Tibial artery (tissue), 4 donors: Measurements from ENCODE around the gene B3GNT4.

Experiments used
- DNase-seq, 2 donors: peaks; one replicate each; pipeline ENCODE4 v3.0.0-alpha.2; 2019
- H3K27ac ChIP-seq, 2 donors: fragments of 200-600 bp; sonication (generic) in 1 of 2; 1 replicate in 1 of 2; 2 replicates in 1 of 2; pipeline ENCODE4 v1.5.1; 2018 to 2019; ENCODE audit warnings: mild to moderate bottlenecking in 1 of 2
- H3K27me3 ChIP-seq, 2 donors: fragments of 200-600 bp; sonication (generic) in 1 of 2; one replicate each; pipeline versions ENCODE4 v1.5.1 to v1.6.0; 2016 to 2019
- H3K36me3 ChIP-seq, 3 donors: fragments of 200-600 bp; sonication (generic) in 2 of 3; one replicate each; pipeline ENCODE4 v1.5.1; 2016 to 2019; ENCODE audit warnings: mild to moderate bottlenecking in 2 of 3
- H3K4me1 ChIP-seq, 4 donors: fragments of 200-600 bp; sonication (generic) in 2 of 4; 1 replicate in 3 of 4; 2 replicates in 1 of 4; pipeline ENCODE4 v1.5.1; 2016 to 2019
- H3K4me3 ChIP-seq, 2 donors: fragments of 200-600 bp; sonication (generic) in 1 of 2; 1 replicate in 1 of 2; 2 replicates in 1 of 2; pipeline ENCODE4 v1.5.1; 2018 to 2019; ENCODE audit warnings: mild to moderate bottlenecking in 2 of 2
- H3K9me3 ChIP-seq, 3 donors: fragments of 200-600 bp; sonication (generic) in 1 of 3; one replicate each; pipeline ENCODE4 v1.5.1; 2016 to 2019
- intact Hi-C: fragments of 100-400 bp; cut with DNase I; formaldehyde crosslinking; loops from one replicate; pipeline ENCODE4 v1.15.0; 2023; ENCODE audit warnings: low total_unique reads
- TF ChIP-seq, protein P1 (sequence below), 2 experiments: fragments of 200-600 bp in 1 of 2; fragments of 450-650 bp in 1 of 2; IDR thresholded peaks; one replicate each; pipeline ENCODE4 v1.5.1; 2017 to 2019; ENCODE audit warnings: antibody characterized with exemption in 2 of 2, mild to moderate bottlenecking in 1 of 2, moderate library complexity in 1 of 2

The B3GNT4 gene

DNA sequence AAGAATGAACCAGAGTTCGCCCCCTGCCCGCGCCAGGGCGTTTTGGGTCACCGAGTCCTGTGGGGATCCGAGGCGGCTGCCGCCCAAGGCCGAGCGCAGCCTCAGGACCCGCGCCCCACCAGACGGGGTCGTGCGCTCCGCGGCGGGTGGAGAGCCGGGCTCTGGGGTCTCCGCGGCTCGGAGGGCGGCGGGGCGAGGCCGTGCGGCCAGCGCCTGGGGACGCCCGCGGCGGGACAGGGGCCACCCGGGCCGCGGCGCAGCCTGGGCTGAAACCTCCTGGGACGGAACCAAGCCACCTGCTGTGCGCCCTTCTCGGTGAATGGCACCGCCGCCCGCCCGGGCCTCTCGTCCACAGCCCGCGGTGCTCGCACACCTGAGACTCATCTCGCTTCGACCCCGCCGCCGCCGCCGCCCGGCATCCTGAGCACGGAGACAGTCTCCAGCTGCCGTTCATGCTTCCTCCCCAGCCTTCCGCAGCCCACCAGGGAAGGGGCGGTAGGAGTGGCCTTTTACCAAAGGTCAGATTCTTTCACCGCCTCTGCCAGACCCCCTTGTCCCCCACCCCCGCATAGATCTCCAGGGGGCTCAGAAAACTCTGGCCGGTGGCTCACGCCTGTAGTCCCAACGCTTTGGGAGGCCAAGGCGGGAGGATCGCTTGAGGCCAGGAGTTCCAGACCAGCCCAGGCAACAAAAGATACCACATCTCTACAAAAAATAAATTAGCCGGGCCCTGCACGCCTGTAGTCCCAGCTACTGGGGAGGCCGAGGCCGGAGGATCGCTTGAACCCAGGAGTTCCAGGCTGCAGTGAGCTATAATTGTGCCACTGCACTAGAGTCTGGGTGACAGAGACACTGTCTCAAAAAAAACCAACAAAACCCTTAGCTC lies 901 bp downstream of the B3GNT4 start:
- TF ChIP-seq, protein P1, sequence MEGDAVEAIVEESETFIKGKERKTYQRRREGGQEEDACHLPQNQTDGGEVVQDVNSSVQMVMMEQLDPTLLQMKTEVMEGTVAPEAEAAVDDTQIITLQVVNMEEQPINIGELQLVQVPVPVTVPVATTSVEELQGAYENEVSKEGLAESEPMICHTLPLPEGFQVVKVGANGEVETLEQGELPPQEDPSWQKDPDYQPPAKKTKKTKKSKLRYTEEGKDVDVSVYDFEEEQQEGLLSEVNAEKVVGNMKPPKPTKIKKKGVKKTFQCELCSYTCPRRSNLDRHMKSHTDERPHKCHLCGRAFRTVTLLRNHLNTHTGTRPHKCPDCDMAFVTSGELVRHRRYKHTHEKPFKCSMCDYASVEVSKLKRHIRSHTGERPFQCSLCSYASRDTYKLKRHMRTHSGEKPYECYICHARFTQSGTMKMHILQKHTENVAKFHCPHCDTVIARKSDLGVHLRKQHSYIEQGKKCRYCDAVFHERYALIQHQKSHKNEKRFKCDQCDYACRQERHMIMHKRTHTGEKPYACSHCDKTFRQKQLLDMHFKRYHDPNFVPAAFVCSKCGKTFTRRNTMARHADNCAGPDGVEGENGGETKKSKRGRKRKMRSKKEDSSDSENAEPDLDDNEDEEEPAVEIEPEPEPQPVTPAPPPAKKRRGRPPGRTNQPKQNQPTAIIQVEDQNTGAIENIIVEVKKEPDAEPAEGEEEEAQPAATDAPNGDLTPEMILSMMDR (IDR thresholded peaks at IDR 0.05), result no peak
- intact Hi-C loops, result no loop called here
- DNase-seq, result peak in 1 of 2 donors; percentile 57
- H3K36me3 ChIP-seq, result peaks cover 18 to 31% (median 22%) of the 10 kb centered on the region in 3 donors
- no peak overlapping the region for H3K27ac ChIP-seq
- peaks cover 0 to 27% (median 20%) of the 10 kb centered on the region in 4 donors for H3K4me1 ChIP-seq
- no peaks in the 10 kb centered on the region for H3K9me3 ChIP-seq
- H3K27me3 ChIP-seq, result peaks cover 2 to 61% of the 10 kb centered on the region in 2 donors
- H3K4me3 ChIP-seq, result peak overlapping the region; percentile 46 to 53

DNA sequence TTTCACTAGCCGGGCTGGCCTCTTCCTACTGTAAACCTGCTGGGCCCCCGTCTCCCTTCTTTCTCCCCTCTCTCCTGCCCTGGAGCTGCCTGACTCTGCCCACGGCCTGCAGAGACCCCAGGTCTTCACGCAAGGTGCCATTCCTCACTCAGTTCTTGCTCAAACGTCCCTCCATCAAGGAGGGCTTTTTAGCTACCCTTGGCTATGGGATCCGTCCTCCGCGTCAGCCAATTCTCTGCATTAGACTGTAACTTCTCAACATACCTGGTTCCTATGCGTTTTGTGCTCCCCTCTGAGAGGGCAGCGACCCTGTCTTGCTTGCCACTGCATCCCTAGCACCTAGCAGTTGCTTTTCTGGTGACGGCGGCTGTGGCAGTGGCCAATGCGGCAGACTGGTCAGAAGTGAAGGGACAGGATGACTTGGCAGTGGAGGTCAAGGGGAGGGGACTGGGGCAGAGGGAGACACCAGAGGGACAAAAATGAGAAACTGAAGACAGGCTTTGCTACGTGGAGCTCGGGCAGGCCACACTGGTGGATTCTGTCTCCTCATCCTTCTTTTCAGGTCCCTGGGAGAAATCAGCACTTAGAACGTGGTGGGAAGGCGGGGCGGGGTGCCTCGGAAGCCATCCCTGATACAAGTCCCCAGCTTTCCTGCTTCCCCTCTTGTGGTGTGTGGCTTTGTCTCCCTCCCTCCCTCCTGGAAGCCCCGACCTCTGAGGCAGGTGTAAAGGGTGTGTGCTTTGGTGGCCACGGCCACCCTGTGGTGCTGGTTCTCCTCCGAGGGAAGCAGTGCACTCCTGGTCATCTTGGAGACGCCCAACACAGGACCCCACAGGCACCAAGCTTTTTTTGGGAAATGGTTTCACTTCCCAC lies 1.8 kb downstream of the B3GNT4 start:
- H3K4me1 ChIP-seq, result peaks cover 0 to 27% (median 20%) of the 10 kb centered on the region in 4 donors
- DNase-seq, result peak in 1 of 2 donors; percentile 51
- TF ChIP-seq, protein P1 (IDR thresholded peaks at IDR 0.05), result no peak
- intact Hi-C loops, result no loop called here
- peaks cover 2 to 52% of the 10 kb centered on the region in 2 donors for H3K27me3 ChIP-seq
- no peak overlapping the region for H3K4me3 ChIP-seq
- H3K9me3 ChIP-seq, result no peaks in the 10 kb centered on the region
- peaks cover 26 to 40% (median 31%) of the 10 kb centered on the region in 3 donors for H3K36me3 ChIP-seq
- H3K27ac ChIP-seq, result no peak overlapping the region

DNA sequence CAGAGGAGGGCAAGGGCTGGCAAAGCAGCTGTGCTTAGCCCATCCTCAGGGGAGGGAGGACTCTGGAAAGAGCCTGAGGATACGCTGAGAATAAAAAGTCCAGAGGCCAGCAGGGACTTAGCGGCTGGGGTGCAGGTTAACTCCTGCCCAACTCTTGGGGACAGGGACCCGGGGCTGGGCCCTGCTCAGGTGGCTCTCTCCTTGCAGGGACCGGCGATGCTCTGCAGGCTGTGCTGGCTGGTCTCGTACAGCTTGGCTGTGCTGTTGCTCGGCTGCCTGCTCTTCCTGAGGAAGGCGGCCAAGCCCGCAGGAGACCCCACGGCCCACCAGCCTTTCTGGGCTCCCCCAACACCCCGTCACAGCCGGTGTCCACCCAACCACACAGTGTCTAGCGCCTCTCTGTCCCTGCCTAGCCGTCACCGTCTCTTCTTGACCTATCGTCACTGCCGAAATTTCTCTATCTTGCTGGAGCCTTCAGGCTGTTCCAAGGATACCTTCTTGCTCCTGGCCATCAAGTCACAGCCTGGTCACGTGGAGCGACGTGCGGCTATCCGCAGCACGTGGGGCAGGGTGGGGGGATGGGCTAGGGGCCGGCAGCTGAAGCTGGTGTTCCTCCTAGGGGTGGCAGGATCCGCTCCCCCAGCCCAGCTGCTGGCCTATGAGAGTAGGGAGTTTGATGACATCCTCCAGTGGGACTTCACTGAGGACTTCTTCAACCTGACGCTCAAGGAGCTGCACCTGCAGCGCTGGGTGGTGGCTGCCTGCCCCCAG lies 2.8 kb downstream of the B3GNT4 start:
- Histone ChIP-seq H3K36me3 (peaks cover 36 to 50% (median 40%) of the 10 kb centered on the region in 3 donors), H3K9me3 (no peaks in the 10 kb centered on the region), H3K4me3 (no peak overlapping the region), H3K27ac (no peak overlapping the region), H3K4me1 (peaks cover 0 to 27% (median 20%) of the 10 kb centered on the region in 4 donors), H3K27me3 (peaks cover 2 to 42% of the 10 kb centered on the region in 2 donors)
- TF ChIP-seq, protein P1 (IDR thresholded peaks at IDR 0.05), result no peak
- DNase-seq, result peak in 1 of 2 donors; percentile 64
- intact Hi-C loops, result no loop called here

DNA sequence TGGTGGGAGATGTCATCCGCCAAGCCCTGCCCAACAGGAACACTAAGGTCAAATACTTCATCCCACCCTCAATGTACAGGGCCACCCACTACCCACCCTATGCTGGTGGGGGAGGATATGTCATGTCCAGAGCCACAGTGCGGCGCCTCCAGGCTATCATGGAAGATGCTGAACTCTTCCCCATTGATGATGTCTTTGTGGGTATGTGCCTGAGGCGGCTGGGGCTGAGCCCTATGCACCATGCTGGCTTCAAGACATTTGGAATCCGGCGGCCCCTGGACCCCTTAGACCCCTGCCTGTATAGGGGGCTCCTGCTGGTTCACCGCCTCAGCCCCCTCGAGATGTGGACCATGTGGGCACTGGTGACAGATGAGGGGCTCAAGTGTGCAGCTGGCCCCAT lies 3.5 kb downstream of the B3GNT4 start:
- Histone ChIP-seq H3K27me3 (peaks cover 2 to 35% of the 10 kb centered on the region in 2 donors), H3K9me3 (no peaks in the 10 kb centered on the region), H3K36me3 (peaks cover 43 to 57% (median 47%) of the 10 kb centered on the region in 3 donors), H3K4me3 (no peak overlapping the region), H3K27ac (no peak overlapping the region), H3K4me1 (peaks cover 0 to 27% (median 20%) of the 10 kb centered on the region in 4 donors)
- DNase-seq, result peak in 1 of 2 donors; percentile 55
- TF ChIP-seq, protein P1 (IDR thresholded peaks at IDR 0.05), result no peak
- intact Hi-C loops, result no loop called here

DNA sequence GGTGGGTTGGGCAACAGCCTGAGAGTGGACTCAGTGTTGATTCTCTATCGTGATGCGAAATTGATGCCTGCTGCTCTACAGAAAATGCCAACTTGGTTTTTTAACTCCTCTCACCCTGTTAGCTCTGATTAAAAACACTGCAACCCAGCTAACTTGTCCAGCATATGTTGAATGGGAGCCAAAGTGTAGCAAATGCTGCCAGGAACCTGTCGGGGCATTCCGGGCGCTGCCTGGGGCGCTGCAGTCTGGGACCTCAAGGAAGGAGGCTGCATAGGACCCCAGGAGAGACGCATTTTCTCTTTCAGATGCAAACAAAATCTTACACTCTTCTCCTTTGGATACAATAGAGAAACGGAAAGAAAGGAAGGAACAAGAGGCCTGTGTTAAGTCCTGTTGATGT lies 3.9 kb downstream of the B3GNT4 start:
- H3K4me1 ChIP-seq, result peaks cover 0 to 27% (median 20%) of the 10 kb centered on the region in 4 donors
- intact Hi-C loops, result no loop called here
- TF ChIP-seq, protein P1 (IDR thresholded peaks at IDR 0.05), result no peak
- H3K9me3 ChIP-seq, result no peaks in the 10 kb centered on the region
- H3K27ac ChIP-seq, result no peak overlapping the region
- no peak for DNase-seq
- peaks cover 2 to 31% of the 10 kb centered on the region in 2 donors for H3K27me3 ChIP-seq
- peaks cover 47 to 61% (median 51%) of the 10 kb centered on the region in 3 donors for H3K36me3 ChIP-seq
- H3K4me3 ChIP-seq, result no peak overlapping the region
